ENCODE measurements around the gene MARCHF3.

MARCHF3 gene

GRCh38 chr5:127031147-127031862, 947 bp upstream of the MARCHF3 start:
- peak overlapping the region; percentile 69 for H3K4me3 ChIP-seq (ENCODE audit: low read length)
- no peak for TF ChIP-seq CTCF (conservative IDR thresholded peaks at IDR 0.05; ENCODE audit: low read depth, low read length)
- DNase-seq (ENCODE audit: low read depth), result no peak

GRCh38 chr5:127029581-127030258, 638 bp downstream of the MARCHF3 start:
- H3K4me3 ChIP-seq (ENCODE audit: low read length), result peak overlapping the region; percentile 77
- peak; percentile 53 for TF ChIP-seq CTCF (conservative IDR thresholded peaks at IDR 0.05; ENCODE audit: low read depth, low read length)
- DNase-seq (ENCODE audit: low read depth), result no peak

- no peak for DNase-seq (ENCODE audit: low read depth)
- H3K4me3 ChIP-seq (ENCODE audit: low read length), result no peak overlapping the region
- TF ChIP-seq CTCF (conservative IDR thresholded peaks at IDR 0.05; ENCODE audit: low read depth, low read length), result no peak
Observed at GRCh38 chr5:127028822-127029457, 1.4 kb downstream of the MARCHF3 start.

- no peak for TF ChIP-seq CTCF (conservative IDR thresholded peaks at IDR 0.05; ENCODE audit: low read depth, low read length)
- DNase-seq (ENCODE audit: low read depth), result no peak
- H3K4me3 ChIP-seq (ENCODE audit: low read length), result no peak overlapping the region
Observed at GRCh38 chr5:127027539-127027938, 2.8 kb downstream of the MARCHF3 start.

GRCh38 chr5:127026166-127026565, 4.2 kb downstream of the MARCHF3 start:
- no peak overlapping the region for H3K4me3 ChIP-seq (ENCODE audit: low read length)
- no peak for TF ChIP-seq CTCF (conservative IDR thresholded peaks at IDR 0.05; ENCODE audit: low read depth, low read length)
- no peak for DNase-seq (ENCODE audit: low read depth)

GRCh38 chr5:127025467-127025866, 4.9 kb downstream of the MARCHF3 start:
- no peak overlapping the region for H3K4me3 ChIP-seq (ENCODE audit: low read length)
- no peak for TF ChIP-seq CTCF (conservative IDR thresholded peaks at IDR 0.05; ENCODE audit: low read depth, low read length)
- DNase-seq (ENCODE audit: low read depth), result no peak
